Right lobe of liver (tissue), 6 donors: ENCODE data around the gene SLC44A1. TPM values are rescaled to one million over a fixed set of nuclear protein-coding genes. Genes with fewer than 3 reads are reported as not detected.

Experiments
- ATAC-seq, 4 donors: fragments of 200-7000 bp; cut with Tn5 transposase; one replicate each; pipeline ENCODE4 v1.9.1; 2020; ENCODE audit warnings: mild to moderate bottlenecking in 4 of 4, moderate library complexity in 4 of 4
- DNase-seq, 3 donors: peaks; one replicate each; pipeline ENCODE4 v3.0.0-alpha.2; 2020
- H3K27ac ChIP-seq, 3 donors: fragments of 200-600 bp; one replicate each; pipeline ENCODE4 v1.8.0; 2022
- H3K27me3 ChIP-seq, 2 donors: fragments of 200-600 bp; one replicate each; pipeline ENCODE4 v1.8.0; 2022
- H3K36me3 ChIP-seq, 4 donors: fragments of 200-600 bp; sonication (generic) in 1 of 4; one replicate each; pipeline versions ENCODE4 v1.5.1 to v1.8.0; 2017 to 2022; ENCODE audit warnings: control low read depth in 1 of 4
- H3K4me1 ChIP-seq, 4 donors: fragments of 200-600 bp; sonication (generic) in 1 of 4; one replicate each; pipeline versions ENCODE4 v1.5.1 to v1.8.0; 2017 to 2022; ENCODE audit warnings: control low read depth in 1 of 4
- H3K4me3 ChIP-seq, 3 donors: fragments of 200-600 bp; one replicate each; pipeline ENCODE4 v1.8.0; 2022
- H3K9me3 ChIP-seq, 4 donors: fragments of 200-600 bp; sonication (generic) in 1 of 4; one replicate each; pipeline versions ENCODE4 v1.5.1 to v1.8.0; 2017 to 2022; ENCODE audit warnings: control low read depth in 1 of 4
- CTCF ChIP-seq, 4 donors: fragments of 200-600 bp in 3 of 4; fragments of 450-650 bp in 1 of 4; IDR thresholded peaks; one replicate each; pipeline versions ENCODE4 v1.5.1 to v1.8.0; 2016 to 2022; ENCODE audit warnings: antibody characterized with exemption in 4 of 4, mild to moderate bottlenecking in 2 of 4
- POLR2A ChIP-seq: fragments of 450-650 bp; IDR thresholded peaks from one replicate; pipeline ENCODE4 v1.6.1; 2017; ENCODE audit warnings: antibody characterized with exemption, mild to moderate bottlenecking
- WGBS: methylation state at CpG from one replicate; pipeline ENCODE4 v1.1.6; 2018; ENCODE audit warnings: low coverage, low lambda C conversion rate; ENCODE audit not compliant: insufficient coverage; ENCODE audit errors: missing lambda C conversion rate; 5-methylcytosine and 5-hydroxymethylcytosine counted together
- intact Hi-C, 2 donors: fragments of 100-400 bp; cut with DNase I; formaldehyde crosslinking; loops; one replicate each; pipeline versions ENCODE4 v1.11.2 to v1.14.1; 2022
- total RNA-seq, 6 experiments: library from RNA; depleted of rRNA in 2 of 6; stranded (reverse); fragments of >200 nt in 2 of 6; fragmentation: NEBNext Ultra II Directional in 3 of 6; extraction: Animal tissue kit (Norgen Biotek cat#: 25700) in 3 of 6; gene quantifications; one replicate each; pipeline versions ENCODE4 v1.1.0 to v1.2.4, GENCODE V29; 2016 to 2023
- donor health status: DM: no; HTN: yes; CAD: no.
- donor health status: DM: no; HTN: no; CAD: no.
- donor health status: DM: no; HTN: no; CAD: no.
- donor health status: DM: no; HTN: yes; CAD: no.
- donor health status: DM: no; HTN: yes; CAD: no.

Gene SLC44A1
- total RNA-seq, 6 experiments from 2014 or later = 44.7 to 73.2 (median 50.1) TPM

GRCh38 chr9:105396901-105397300 is 152.4 kb downstream of the SLC44A1 start:
- no peak for ATAC-seq

GRCh38 chr9:105399117-105399516 is 154.7 kb downstream of the SLC44A1 start:
- no peaks in the 10 kb centered on the region for H3K27me3 ChIP-seq
- no peak for DNase-seq

More at GRCh38 chr9:105396901-105397300, 152.4 kb downstream of the SLC44A1 start:
- Histone ChIP-seq H3K36me3 (no peaks in the 10 kb centered on the region), H3K9me3 (no peaks in the 10 kb centered on the region), H3K27ac (no peak overlapping the region), H3K4me3 (no peak overlapping the region), H3K4me1 (no peaks in the 10 kb centered on the region), H3K27me3 (no peaks in the 10 kb centered on the region)
- WGBS = 98% methylated on average over 3 of the region's 3 CpGs
- DNase-seq = no peak
- TF ChIP-seq CTCF (IDR thresholded peaks at IDR 0.05) = no peak
- no peak for TF ChIP-seq POLR2A
- intact Hi-C loops = no loop called here

GRCh38 chr9:105401651-105402050 is 157.2 kb downstream of the SLC44A1 start:
- H3K36me3 ChIP-seq = no peaks in the 10 kb centered on the region
- intact Hi-C loops = no loop called here

More at GRCh38 chr9:105399117-105399516, 154.7 kb downstream of the SLC44A1 start:
- ATAC-seq = no peak
- no peaks in the 10 kb centered on the region for H3K9me3 ChIP-seq
- H3K36me3 ChIP-seq = no peaks in the 10 kb centered on the region
- intact Hi-C loops = no loop called here
- no peaks in the 10 kb centered on the region for H3K4me1 ChIP-seq
- no peak overlapping the region for H3K27ac ChIP-seq
- WGBS = 100% methylated on average over 2 of the region's 2 CpGs
- no peak for TF ChIP-seq CTCF (IDR thresholded peaks at IDR 0.05)
- no peak for TF ChIP-seq POLR2A
- H3K4me3 ChIP-seq = no peak overlapping the region

GRCh38 chr9:105403552-105404248 is 159.2 kb downstream of the SLC44A1 start:
- no peaks in the 10 kb centered on the region for H3K36me3 ChIP-seq
- TF ChIP-seq POLR2A (no peak), CTCF (IDR thresholded peaks at IDR 0.05) (no peak)
- H3K4me3 ChIP-seq = no peak overlapping the region
- intact Hi-C loops = no loop called here
- DNase-seq (no peak), ATAC-seq (no peak)
- no peak overlapping the region for H3K27ac ChIP-seq
- 91% methylated on average over 5 of the region's 6 CpGs for WGBS
- H3K9me3 ChIP-seq = no peaks in the 10 kb centered on the region
- no peaks in the 10 kb centered on the region for H3K27me3 ChIP-seq
- no peaks in the 10 kb centered on the region for H3K4me1 ChIP-seq

More at GRCh38 chr9:105401651-105402050, 157.2 kb downstream of the SLC44A1 start:
- WGBS = 74% methylated on average over 3 of the region's 3 CpGs
- Histone ChIP-seq H3K27ac (no peak overlapping the region), H3K9me3 (no peaks in the 10 kb centered on the region), H3K4me3 (no peak overlapping the region), H3K4me1 (no peaks in the 10 kb centered on the region), H3K27me3 (no peaks in the 10 kb centered on the region)
- ATAC-seq (no peak), DNase-seq (no peak)
- no peak for TF ChIP-seq POLR2A
- no peak for TF ChIP-seq CTCF (IDR thresholded peaks at IDR 0.05)
